K562 (cell line): ENCODE results near the gene NUP62. TPM values are rescaled to one million over a fixed set of nuclear protein-coding genes. Genes with fewer than 3 reads are reported as not detected.
A peak's percentile ranks its signal among the peaks of the same experiment; 100 is the strongest.

Experiments used
- ATAC-seq: fragments of 200-7000 bp; cut with Tn5 transposase; 3 replicates; pipeline ENCODE4 v1.9.1; 2020; ENCODE audit warnings: moderate library complexity
- BruUV-seq: library from RNA; stranded (reverse); fragments of 400-500 nt; replicated peaks from 2 replicates; lab custom pipeline; 2021; lab: Mats Ljungman, UMichigan
- CTCF ChIA-PET: fragments of 300-600 bp; formaldehyde crosslinking; extraction: SDS; loops from one replicate; lab custom pipeline; 2021; ENCODE audit warnings: low intra/inter-chr PET ratio; lab: Yijun Ruan, JAX
- POLR2A ChIA-PET: fragments of 300-600, 350-650 bp; sonication (Branson Sonifier 250); formaldehyde crosslinking; extraction: SDS; loops from one replicate; lab custom pipeline; 2021; ENCODE audit warnings: antibody characterized with exemption, inconsistent platforms; lab: Yijun Ruan, JAX
- DNase-seq, 4 experiments: peaks; one replicate each; pipeline versions ENCODE4 v3.0.0 to v3.0.0-alpha.2; 2011 to 2018; ENCODE audit warnings: low spot score in 3 of 4, mixed read lengths in 3 of 4; ENCODE audit errors: extremely low read depth in 1 of 4
- FAIRE-seq: peaks from 2 replicates; lab custom pipeline; 2011; peaks lifted over from hg19 to GRCh38; lab: Jason Lieb, UNC
- H2AFZ ChIP-seq: 2 replicates; pipeline ENCODE4 v1.6.0; 2011; ENCODE audit warnings: low read depth, low read length, control low read depth, inconsistent platforms
- H3K27ac ChIP-seq: fragments of 200-600 bp; 3 replicates; pipeline ENCODE4 v1.8.0; 2011; ENCODE audit warnings: low read depth, mild to moderate bottlenecking, control low read depth, inconsistent platforms, low read length, moderate library complexity, mixed read lengths; ENCODE audit errors: extremely low read depth
- H3K27me3 ChIP-seq, 2 experiments: fragments of 300-600 bp in 1 of 2; 2 replicates in 1 of 2; 3 replicates in 1 of 2; pipeline versions ENCODE4 v1.6.0 to v1.8.0; 2011; ENCODE audit warnings: inconsistent platforms in 2 of 2, low read length in 2 of 2, mild to moderate bottlenecking in 1 of 2, mixed read lengths in 1 of 2, moderate library complexity in 1 of 2; ENCODE audit not compliant: control insufficient read depth in 2 of 2, insufficient read depth in 2 of 2
- H3K36me3 ChIP-seq: fragments of 300-600 bp; 3 replicates; pipeline ENCODE4 v1.8.0; 2011; ENCODE audit warnings: mild to moderate bottlenecking, low read length, inconsistent platforms; ENCODE audit not compliant: control insufficient read depth, insufficient read depth
- H3K4me1 ChIP-seq, 2 experiments: fragments of 200-600 bp in 1 of 2; replicated peaks in 1 of 2; 2 replicates in 1 of 2; 3 replicates in 1 of 2; pipeline versions ENCODE4 v1.5.1 to v1.8.0; 2011; ENCODE audit warnings: inconsistent platforms in 2 of 2, low read length in 2 of 2, mild to moderate bottlenecking in 1 of 2, mixed read lengths in 1 of 2, moderate library complexity in 1 of 2; ENCODE audit not compliant: control insufficient read depth in 2 of 2, insufficient read depth in 2 of 2
- H3K4me2 ChIP-seq: 2 replicates; pipeline ENCODE4 v1.6.1; 2011; ENCODE audit warnings: low read length, control low read depth, inconsistent platforms, mixed read lengths; ENCODE audit not compliant: insufficient read depth
- H3K4me3 ChIP-seq: fragments of 200-600 bp; sonication (generic), shearing (Covaris generic); 2 replicates; pipeline ENCODE4 v1.5.1; 2016; ENCODE audit warnings: control low read depth, inconsistent platforms
- H3K79me2 ChIP-seq: fragments of 200-600 bp; 3 replicates; pipeline ENCODE4 v1.8.0; 2011; ENCODE audit warnings: low read length, inconsistent platforms; ENCODE audit not compliant: control insufficient read depth, insufficient read depth
- H3K9ac ChIP-seq, 2 experiments: 2 replicates each; pipeline versions ENCODE4 v1.6.0 to v1.6.1; 2011; ENCODE audit warnings: low read depth in 2 of 2, low read length in 2 of 2, control low read depth in 1 of 2, inconsistent platforms in 1 of 2, mild to moderate bottlenecking in 1 of 2, mixed read lengths in 1 of 2; ENCODE audit not compliant: insufficient read depth in 1 of 2
- H3K9me1 ChIP-seq: one replicate; pipeline ENCODE4 v1.6.0; 2011; ENCODE audit warnings: inconsistent platforms, mild to moderate bottlenecking, low read length, moderate library complexity; ENCODE audit not compliant: control insufficient read depth, insufficient read depth
- H3K9me3 ChIP-seq: replicated peaks from 2 replicates; pipeline ENCODE4 v1.5.1; 2011; ENCODE audit warnings: low read depth, low read length, inconsistent platforms; ENCODE audit not compliant: control insufficient read depth, insufficient read depth
- H4K20me1 ChIP-seq: replicated peaks from 2 replicates; pipeline ENCODE4 v1.6.1; 2011; ENCODE audit warnings: low read length, inconsistent platforms, mixed read lengths; ENCODE audit not compliant: control insufficient read depth, insufficient read depth
- CREB1 ChIP-seq, 2 experiments: sonication (generic) in 1 of 2; formaldehyde crosslinking in 1 of 2; IDR thresholded peaks; 2 replicates each; pipeline versions ENCODE4 v1.6.1 to v1.8.0; 2012 to 2022; ENCODE audit warnings: inconsistent platforms in 1 of 2, mild to moderate bottlenecking in 1 of 2, missing genetic modification reagents in 1 of 2, moderate library complexity in 1 of 2
- CXXC5 ChIP-seq: fragments of 250-450 bp; sonication (Bioruptor Pico); IDR thresholded peaks from 2 replicates; pipeline ENCODE4 v1.8.0; 2022; ENCODE audit warnings: inconsistent platforms, mild to moderate bottlenecking, moderate library complexity
- FOS ChIP-seq: IDR thresholded peaks from 3 replicates; pipeline ENCODE4 v1.6.1; 2011; ENCODE audit not compliant: insufficient read length; ENCODE audit errors: extremely low read depth
- HDAC8 ChIP-seq: fragments of 450-650 bp; IDR thresholded peaks from 2 replicates; pipeline ENCODE4 v1.6.1; 2016; ENCODE audit warnings: mild to moderate bottlenecking, missing genetic modification characterization, moderate library complexity, missing compliant biosample characterization
- HNRNPUL1 ChIP-seq: fragments of 200-400 bp; formaldehyde crosslinking; IDR thresholded peaks from 2 replicates; pipeline ENCODE4 v1.6.1; 2017; ENCODE audit warnings: low read length
- POLR2AphosphoS2 ChIP-seq: IDR thresholded peaks from 2 replicates; pipeline ENCODE4 v1.6.1; 2012; ENCODE audit warnings: low read length, improper control_type of control experiment
- POLR3G ChIP-seq: IDR thresholded peaks from 2 replicates; pipeline ENCODE4 v1.6.1; 2011; ENCODE audit not compliant: insufficient read length, insufficient replicate concordance; ENCODE audit errors: extremely low read depth
- RBBP5 ChIP-seq: fragments of 200-600 bp; sonication (generic); IDR thresholded peaks from 2 replicates; pipeline ENCODE4 v1.6.1; 2012; ENCODE audit warnings: borderline replicate concordance, mild to moderate bottlenecking, low read length, control low read depth, inconsistent platforms; ENCODE audit not compliant: insufficient read depth, poor library complexity, severe bottlenecking
- RBM15 ChIP-seq: fragments of 200-400 bp; formaldehyde crosslinking; IDR thresholded peaks from 2 replicates; pipeline ENCODE4 v1.6.1; 2018; ENCODE audit warnings: mild to moderate bottlenecking, low read length, moderate library complexity; ENCODE audit not compliant: insufficient read depth
- SREBF2 ChIP-seq: sonication (generic); formaldehyde crosslinking; IDR thresholded peaks from 2 replicates; pipeline ENCODE4 v1.4.0; 2020; ENCODE audit warnings: mild to moderate bottlenecking, missing genetic modification reagents
- TAL1 ChIP-seq: fragments of 450-650 bp; IDR thresholded peaks from 2 replicates; pipeline ENCODE4 v1.6.1; 2016; ENCODE audit warnings: mild to moderate bottlenecking
- TCF3 ChIP-seq: sonication (generic); formaldehyde crosslinking; IDR thresholded peaks from 2 replicates; pipeline ENCODE4 v1.4.0; 2020; ENCODE audit warnings: mild to moderate bottlenecking, missing genetic modification reagents
- ZNF134 ChIP-seq: fragments of 250-450 bp; sonication (Bioruptor Pico); conservative IDR thresholded peaks from 2 replicates; pipeline ENCODE4 v1.4.0; 2020
- WGBS: fragments of 100-300 bp; shearing (Covaris generic); methylation state at CpG from one replicate; pipeline ENCODE4 v1.1.6; 2016; ENCODE audit warnings: low coverage, mixed read lengths; ENCODE audit not compliant: insufficient coverage; ENCODE audit errors: missing lambda C conversion rate; 5-methylcytosine and 5-hydroxymethylcytosine counted together
- in situ Hi-C: fragments of 300-500 bp; cut with MboI; formaldehyde crosslinking; loops from 4 replicates; pipeline ENCODE4 v1.15.0; 2018; ENCODE audit warnings: inconsistent platforms, mixed read lengths
- intact Hi-C: fragments of 100-400 bp; cut with micrococcal nuclease; formaldehyde crosslinking; loops from 2 replicates; pipeline ENCODE4 v1.14.2; 2022
- polyA plus RNA-seq, 8 experiments: library from polyadenylated mRNA; depleted of rRNA in 4 of 8; stranded (reverse) in 5 of 8; unstranded in 3 of 8; fragments of >200 nt; fragmentation: Nextera tagmentation in 2 of 8; fragmentation: Illumina TruSeq in 1 of 8; extraction: Ambion mirVana in 2 of 8; extraction: Trizol in 1 of 8; gene quantifications; 2 replicates each; pipeline versions ENCODE4 v1.2.1 to v1.2.3, GENCODE V29; 2011 to 2014; ENCODE audit warnings: inconsistent platforms in 1 of 8, missing spikeins in 1 of 8
- total RNA-seq, 7 experiments: library from RNA; depleted of rRNA in 6 of 7; stranded (reverse); fragments of >200 nt in 6 of 7; fragmentation: Illumina TruSeq in 2 of 7; extraction: Trizol in 2 of 7; gene quantifications; 2 replicates each; pipeline versions ENCODE4 v1.2.1 to v1.2.3, GENCODE V29; 2011 to 2021; ENCODE audit warnings: low replicate concordance in 1 of 7
- TF ChIP-seq, protein P1 (sequence below): fragments of 450-650 bp; IDR thresholded peaks from 2 replicates; pipeline ENCODE4 v1.7.1; 2018; ENCODE audit warnings: mild to moderate bottlenecking, low read depth; ENCODE audit not compliant: partially characterized antibody
- TF ChIP-seq, protein P2 (sequence below): fragments of 450-650 bp; IDR thresholded peaks from 2 replicates; pipeline ENCODE4 v1.6.1; 2016; ENCODE audit warnings: missing biosample characterization, missing genetic modification characterization

NUP62 gene
- total and polyA plus RNA-seq, 9 of the 15 experiments (the other 6 are each of a cell fraction or from before 2014, with no cell fraction given), result 16.9 to 109 (median 66.0) TPM

DNA sequence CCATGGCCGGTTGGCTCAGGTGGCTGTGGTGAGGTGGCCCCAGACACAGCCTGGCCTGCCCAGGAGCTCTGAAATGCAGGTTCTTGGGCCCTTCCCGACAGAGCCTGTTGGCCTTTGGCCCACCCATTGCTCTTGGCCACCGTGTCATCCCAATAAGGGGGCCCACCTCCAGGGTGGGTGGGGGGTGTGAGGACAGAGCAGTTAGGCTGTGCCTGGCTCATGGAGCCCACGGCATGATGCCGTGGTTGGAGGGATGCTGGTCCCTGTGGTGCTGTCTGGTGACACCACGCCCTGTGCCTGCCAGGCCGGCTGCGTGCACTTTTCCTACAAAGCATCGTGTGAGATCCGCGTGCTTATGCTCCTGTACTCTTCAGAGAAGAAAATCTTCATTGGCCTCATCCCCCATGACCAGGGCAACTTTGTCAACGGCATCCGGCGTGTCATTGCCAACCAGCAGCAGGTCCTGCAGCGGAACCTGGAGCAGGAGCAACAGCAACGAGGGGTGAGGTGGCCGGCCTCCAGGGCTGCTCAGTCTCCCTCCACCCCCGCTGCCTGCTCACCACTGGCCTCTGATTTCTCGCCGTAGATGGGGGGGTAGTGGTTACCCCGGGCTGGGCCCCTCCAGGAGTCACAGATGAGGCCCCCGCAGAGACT is 69.5 kb downstream of the NUP62 start (continued):
- TF ChIP-seq, protein P1, sequence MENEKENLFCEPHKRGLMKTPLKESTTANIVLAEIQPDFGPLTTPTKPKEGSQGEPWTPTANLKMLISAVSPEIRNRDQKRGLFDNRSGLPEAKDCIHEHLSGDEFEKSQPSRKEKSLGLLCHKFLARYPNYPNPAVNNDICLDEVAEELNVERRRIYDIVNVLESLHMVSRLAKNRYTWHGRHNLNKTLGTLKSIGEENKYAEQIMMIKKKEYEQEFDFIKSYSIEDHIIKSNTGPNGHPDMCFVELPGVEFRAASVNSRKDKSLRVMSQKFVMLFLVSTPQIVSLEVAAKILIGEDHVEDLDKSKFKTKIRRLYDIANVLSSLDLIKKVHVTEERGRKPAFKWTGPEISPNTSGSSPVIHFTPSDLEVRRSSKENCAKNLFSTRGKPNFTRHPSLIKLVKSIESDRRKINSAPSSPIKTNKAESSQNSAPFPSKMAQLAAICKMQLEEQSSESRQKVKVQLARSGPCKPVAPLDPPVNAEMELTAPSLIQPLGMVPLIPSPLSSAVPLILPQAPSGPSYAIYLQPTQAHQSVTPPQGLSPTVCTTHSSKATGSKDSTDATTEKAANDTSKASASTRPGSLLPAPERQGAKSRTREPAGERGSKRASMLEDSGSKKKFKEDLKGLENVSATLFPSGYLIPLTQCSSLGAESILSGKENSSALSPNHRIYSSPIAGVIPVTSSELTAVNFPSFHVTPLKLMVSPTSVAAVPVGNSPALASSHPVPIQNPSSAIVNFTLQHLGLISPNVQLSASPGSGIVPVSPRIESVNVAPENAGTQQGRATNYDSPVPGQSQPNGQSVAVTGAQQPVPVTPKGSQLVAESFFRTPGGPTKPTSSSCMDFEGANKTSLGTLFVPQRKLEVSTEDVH, result no peak
- TF ChIP-seq TCF3 (CRISPR knock-in tag) (no peak), POLR3G (no peak)

GRCh38 chr19:49858088-49858985 is 71.0 kb downstream of the NUP62 start:
- intact Hi-C loops, result no loop called here
- ATAC-seq (peak; percentile 45), DNase-seq (no peak), FAIRE-seq (no peak)
- POLR2A ChIA-PET, result interaction anchor here (1.0 to 1.8 kb wide), 4 partner anchors 8 to 18 kb away, joined by 3 to 7 read pairs (median 6); no protein-coding TSS in a partner anchor
- Histone ChIP-seq H3K9me1 (no peaks in the 10 kb centered on the region), H3K9ac (peak overlapping the region in 1 of 2 experiments; percentile 61; a peak in 2 of 4 replicates), H3K79me2 (peaks cover 20% of the 10 kb centered on the region), H4K20me1 (peaks cover 16% of the 10 kb centered on the region; the same call in 1 of the 2 replicates), H3K27ac (no peak overlapping the region), H3K27me3 (no peaks in the 10 kb centered on the region), H3K9me3 (no peaks in the 10 kb centered on the region), H3K4me3 (no peak overlapping the region), H3K36me3 (peaks cover 93% of the 10 kb centered on the region; the same call in 2 of the 3 replicates), H3K4me2 (no peak overlapping the region), H2AFZ (no peak overlapping the region), H3K4me1 (peaks cover 0 to 88% of the 10 kb centered on the region in 2 experiments; a peak in 2 of 5 replicates)
- WGBS, result 83% methylated on average over 30 of the region's 37 CpGs
- CTCF ChIA-PET, result no interaction called here
- in situ Hi-C loops, result no loop called here
- BruUV-seq, result no TSS peak
- no peak for TF ChIP-seq CREB1 (IDR thresholded peaks at IDR 0.05)
- TF ChIP-seq CREB1 (CRISPR knock-in tag; IDR thresholded peaks at IDR 0.05), result no peak
- no peak for TF ChIP-seq RBBP5
- TF ChIP-seq HNRNPUL1, result no peak
- no peak for TF ChIP-seq FOS
- TF ChIP-seq CXXC5 (CRISPR knock-in tag), result no peak
- TF ChIP-seq, protein P2, sequence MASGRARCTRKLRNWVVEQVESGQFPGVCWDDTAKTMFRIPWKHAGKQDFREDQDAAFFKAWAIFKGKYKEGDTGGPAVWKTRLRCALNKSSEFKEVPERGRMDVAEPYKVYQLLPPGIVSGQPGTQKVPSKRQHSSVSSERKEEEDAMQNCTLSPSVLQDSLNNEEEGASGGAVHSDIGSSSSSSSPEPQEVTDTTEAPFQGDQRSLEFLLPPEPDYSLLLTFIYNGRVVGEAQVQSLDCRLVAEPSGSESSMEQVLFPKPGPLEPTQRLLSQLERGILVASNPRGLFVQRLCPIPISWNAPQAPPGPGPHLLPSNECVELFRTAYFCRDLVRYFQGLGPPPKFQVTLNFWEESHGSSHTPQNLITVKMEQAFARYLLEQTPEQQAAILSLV (tag), result no peak
- no peak for TF ChIP-seq TAL1
- TF ChIP-seq HDAC8 (tag), result no peak
- no peak for TF ChIP-seq SREBF2 (CRISPR knock-in tag)
- peak; percentile 33 for TF ChIP-seq POLR2AphosphoS2
- TF ChIP-seq ZNF134 (CRISPR knock-in tag), result no peak
- no peak for TF ChIP-seq RBM15
